ENCODE data around the gene CRELD2.

Gene CRELD2

GRCh38 chr22:49887702-49888101 is 30.7 kb upstream of the CRELD2 start:
- DNase-seq (ENCODE audit: low read depth), result no peak

- DNase-seq (ENCODE audit: low read depth), result no peak
Observed at GRCh38 chr22:49889071-49889470, 29.4 kb upstream of the CRELD2 start.

GRCh38 chr22:49892226-49892899 is 26.1 kb upstream of the CRELD2 start:
- DNase-seq (ENCODE audit: low read depth), result no peak

GRCh38 chr22:49893025-49893424 is 25.4 kb upstream of the CRELD2 start:
- DNase-seq (ENCODE audit: low read depth), result no peak

- DNase-seq (ENCODE audit: low read depth), result no peak
Observed at GRCh38 chr22:49894322-49895054, 23.9 kb upstream of the CRELD2 start.

GRCh38 chr22:49896201-49896600 is 22.2 kb upstream of the CRELD2 start:
- no peak for DNase-seq (ENCODE audit: low read depth)

- DNase-seq (ENCODE audit: low read depth), result no peak
Observed at GRCh38 chr22:49897015-49897684, 21.3 kb upstream of the CRELD2 start.

- no peak for DNase-seq (ENCODE audit: low read depth)
Observed at GRCh38 chr22:49899530-49899929, 18.9 kb upstream of the CRELD2 start.

- DNase-seq (ENCODE audit: low read depth), result no peak
Observed at GRCh38 chr22:49900441-49901230, 17.8 kb upstream of the CRELD2 start.

- DNase-seq (ENCODE audit: low read depth), result no peak
Observed at GRCh38 chr22:49901457-49901856, 17.0 kb upstream of the CRELD2 start.

GRCh38 chr22:49903322-49904039 is 15.0 kb upstream of the CRELD2 start:
- DNase-seq (ENCODE audit: low read depth), result no peak

GRCh38 chr22:49904040-49904369 is 14.4 kb upstream of the CRELD2 start:
- DNase-seq (ENCODE audit: low read depth), result no peak

- DNase-seq (ENCODE audit: low read depth), result no peak
Observed at GRCh38 chr22:49905465-49905864, 13.0 kb upstream of the CRELD2 start.

GRCh38 chr22:49906071-49906798 is 12.2 kb upstream of the CRELD2 start:
- DNase-seq (ENCODE audit: low read depth), result no peak

- DNase-seq (ENCODE audit: low read depth), result no peak
Observed at GRCh38 chr22:49906799-49907290, 11.6 kb upstream of the CRELD2 start.

- DNase-seq (ENCODE audit: low read depth), result no peak
Observed at GRCh38 chr22:49907807-49908206, 10.6 kb upstream of the CRELD2 start.

- no peak for DNase-seq (ENCODE audit: low read depth)
Observed at GRCh38 chr22:49909476-49910205, 8.8 kb upstream of the CRELD2 start.

- DNase-seq (ENCODE audit: low read depth), result no peak
Observed at GRCh38 chr22:49910229-49911155, 7.9 kb upstream of the CRELD2 start.

Measured in non-pigmented ciliary epithelial cell (primary cell).